K562 (cell line): ENCODE data around the gene KMO. TPM values are rescaled to one million over a fixed set of nuclear protein-coding genes. Genes with fewer than 3 reads are reported as not detected.

Experiments
- EZH2 ChIP-seq: IDR thresholded peaks from 2 replicates; pipeline ENCODE4 v1.6.1; 2012; ENCODE audit warnings: low read depth, mild to moderate bottlenecking, inconsistent platforms, low read length, borderline replicate concordance
- FOXM1 ChIP-seq, 2 experiments: fragments of 450-650 bp in 1 of 2; sonication (generic) in 1 of 2; formaldehyde crosslinking in 1 of 2; IDR thresholded peaks; 2 replicates each; pipeline versions ENCODE4 v1.6.1 to v1.9.0; 2017 to 2022; ENCODE audit warnings: low read depth in 2 of 2, mild to moderate bottlenecking in 2 of 2, missing genetic modification reagents in 1 of 2, moderate library complexity in 1 of 2
- JUND ChIP-seq, 2 experiments: IDR thresholded peaks; 2 replicates in 1 of 2; 3 replicates in 1 of 2; pipeline ENCODE4 v1.6.1; 2011; ENCODE audit warnings: borderline replicate concordance in 2 of 2, low read depth in 2 of 2, low read length in 2 of 2, improper control_type of control experiment in 1 of 2, missing biosample characterization in 1 of 2, missing genetic modification characterization in 1 of 2, missing genetic modification reagents in 1 of 2
- NFE2L1 ChIP-seq: fragments of 450-650 bp; IDR thresholded peaks from 2 replicates; pipeline ENCODE4 v1.6.1; 2016; ENCODE audit warnings: missing genetic modification characterization, low read depth, mild to moderate bottlenecking, missing compliant biosample characterization, moderate library complexity, borderline replicate concordance
- NONO ChIP-seq, 2 experiments: fragments of 200-400 bp in 1 of 2; fragments of 450-650 bp in 1 of 2; formaldehyde crosslinking in 1 of 2; IDR thresholded peaks; 2 replicates each; pipeline ENCODE4 v1.6.1; 2017; ENCODE audit warnings: low read depth in 2 of 2, mild to moderate bottlenecking in 2 of 2, moderate library complexity in 2 of 2, low read length in 1 of 2
- RBM22 ChIP-seq: fragments of 200-400 bp; formaldehyde crosslinking; IDR thresholded peaks from 2 replicates; pipeline ENCODE4 v1.6.1; 2018; ENCODE audit warnings: low read length, low read depth; ENCODE audit not compliant: poor library complexity, severe bottlenecking
- TFE3 ChIP-seq: fragments of 450-650 bp; formaldehyde crosslinking; IDR thresholded peaks from 2 replicates; pipeline ENCODE4 v1.4.0; 2020; ENCODE audit warnings: mild to moderate bottlenecking, mixed read lengths
- ZNF589 ChIP-seq: fragments of 200-800 bp; sonication (Bioruptor generic); IDR thresholded peaks from 2 replicates; pipeline ENCODE4 v1.6.1; 2016; ENCODE audit warnings: low read depth, missing genetic modification characterization, missing compliant biosample characterization
- polyA plus RNA-seq, 8 experiments: library from polyadenylated mRNA; depleted of rRNA in 4 of 8; stranded (reverse) in 5 of 8; unstranded in 3 of 8; fragments of >200 nt; fragmentation: Nextera tagmentation in 2 of 8; fragmentation: Illumina TruSeq in 1 of 8; extraction: Ambion mirVana in 2 of 8; extraction: Trizol in 1 of 8; gene quantifications; 2 replicates each; pipeline versions ENCODE4 v1.2.1 to v1.2.3, GENCODE V29; 2011 to 2014; ENCODE audit warnings: inconsistent platforms in 1 of 8, missing spikeins in 1 of 8
- total RNA-seq, 7 experiments: library from RNA; depleted of rRNA in 6 of 7; stranded (reverse); fragments of >200 nt in 6 of 7; fragmentation: Illumina TruSeq in 2 of 7; extraction: Trizol in 2 of 7; gene quantifications; 2 replicates each; pipeline versions ENCODE4 v1.2.1 to v1.2.3, GENCODE V29; 2011 to 2021; ENCODE audit warnings: low replicate concordance in 1 of 7
- TF ChIP-seq, protein P1 (sequence below): fragments of 250-450 bp; sonication (Bioruptor Pico); IDR thresholded peaks from 2 replicates; pipeline ENCODE4 v1.8.0; 2021; ENCODE audit warnings: borderline replicate concordance, mild to moderate bottlenecking, moderate library complexity; ENCODE audit not compliant: poor library complexity, severe bottlenecking
- TF ChIP-seq, protein P2 (sequence below): sonication (generic); formaldehyde crosslinking; IDR thresholded peaks from 2 replicates; pipeline ENCODE4 v1.8.0; 2022; ENCODE audit warnings: missing genetic modification reagents, mild to moderate bottlenecking, borderline replicate concordance
- TF ChIP-seq, protein P3 (sequence below): fragments of 250-450 bp; sonication (Bioruptor Pico); IDR thresholded peaks from 2 replicates; pipeline ENCODE4 v1.5.0; 2021; ENCODE audit warnings: mild to moderate bottlenecking, borderline replicate concordance
- TF ChIP-seq, protein P4 (sequence below): sonication (generic); formaldehyde crosslinking; IDR thresholded peaks from 2 replicates; pipeline ENCODE4 v1.8.1; 2022; ENCODE audit warnings: missing genetic modification reagents
- TF ChIP-seq, protein P5 (sequence below): sonication (generic); formaldehyde crosslinking; IDR thresholded peaks from 2 replicates; pipeline ENCODE4 v1.8.0; 2022; ENCODE audit warnings: mild to moderate bottlenecking, low read depth, missing genetic modification reagents

KMO gene
- total and polyA plus RNA-seq, 9 of the 15 experiments (the other 6 are each of a cell fraction or from before 2014, with no cell fraction given), result 0.01 to 0.11 (median 0.01) TPM; not detected in 6

DNA sequence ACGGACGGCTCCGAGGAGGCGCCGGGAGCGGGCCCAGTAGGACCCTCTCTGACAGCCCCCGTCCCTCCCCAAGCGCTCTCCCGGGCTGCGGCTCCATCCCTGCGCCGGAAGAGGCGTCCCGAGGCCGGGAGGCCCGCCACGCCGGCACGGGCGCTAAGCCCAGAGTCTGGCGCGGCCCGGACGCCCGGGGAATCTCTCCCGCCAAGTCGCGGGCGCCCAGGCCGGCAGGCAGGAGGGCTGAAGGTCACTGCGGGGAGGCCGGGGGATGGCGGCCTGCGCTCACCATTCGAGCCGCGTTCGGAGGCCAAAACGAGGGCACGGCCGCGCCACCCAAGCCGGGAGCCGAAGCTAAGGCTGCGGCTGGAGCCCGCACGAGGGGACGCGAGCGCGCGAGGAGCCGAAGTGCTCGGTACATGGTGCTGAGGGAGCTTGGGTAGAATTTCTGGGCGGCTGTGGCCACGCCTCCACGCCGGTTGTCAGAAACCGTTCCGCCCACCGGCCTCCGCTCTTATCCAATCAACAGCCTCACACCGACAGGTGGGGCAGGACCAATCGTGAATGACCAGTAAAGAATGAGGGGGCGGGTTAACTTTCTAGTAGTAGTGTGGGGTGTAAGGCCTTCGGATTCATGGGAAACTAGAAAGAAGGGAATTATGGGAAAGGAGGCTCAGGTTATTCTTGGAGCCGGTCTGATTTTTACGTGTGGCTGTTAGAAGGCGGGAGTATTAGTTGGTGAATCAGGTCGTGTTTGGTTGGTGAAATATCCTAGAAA lies 12.7 kb upstream of the KMO start, which contains the start of gene FH (continued):
- TF ChIP-seq FOXM1 (IDR thresholded peaks at IDR 0.05; ENCODE audit: low read depth) (peak; percentile 62; the same call in 1 of the 2 replicates), FOXM1 (CRISPR knock-in tag; IDR thresholded peaks at IDR 0.05; ENCODE audit: low read depth) (no peak), NONO (IDR thresholded peaks at IDR 0.05; ENCODE audit: low read depth in 2 of 2, low read length in 1 of 2) (peak; percentile 71 to 91; a peak in 3 of 4 replicates), ZNF589 (CRISPR knock-in tag) (no peak), TFE3 (CRISPR knock-in tag) (no peak; the same call in 1 of the 2 replicates), EZH2 (no peak), RBM22 (peak; percentile 49), JUND (IDR thresholded peaks at IDR 0.05; ENCODE audit: borderline replicate concordance, low read depth, low read length) (peak; percentile 28; the same call in 1 of the 2 replicates), JUND (tag; IDR thresholded peaks at IDR 0.05; ENCODE audit: borderline replicate concordance, low read depth, low read length) (no peak), NFE2L1 (tag) (no peak)
- TF ChIP-seq, protein P1, sequence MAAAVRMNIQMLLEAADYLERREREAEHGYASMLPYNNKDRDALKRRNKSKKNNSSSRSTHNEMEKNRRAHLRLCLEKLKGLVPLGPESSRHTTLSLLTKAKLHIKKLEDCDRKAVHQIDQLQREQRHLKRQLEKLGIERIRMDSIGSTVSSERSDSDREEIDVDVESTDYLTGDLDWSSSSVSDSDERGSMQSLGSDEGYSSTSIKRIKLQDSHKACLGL, result peak; percentile 3
- TF ChIP-seq, protein P2, sequence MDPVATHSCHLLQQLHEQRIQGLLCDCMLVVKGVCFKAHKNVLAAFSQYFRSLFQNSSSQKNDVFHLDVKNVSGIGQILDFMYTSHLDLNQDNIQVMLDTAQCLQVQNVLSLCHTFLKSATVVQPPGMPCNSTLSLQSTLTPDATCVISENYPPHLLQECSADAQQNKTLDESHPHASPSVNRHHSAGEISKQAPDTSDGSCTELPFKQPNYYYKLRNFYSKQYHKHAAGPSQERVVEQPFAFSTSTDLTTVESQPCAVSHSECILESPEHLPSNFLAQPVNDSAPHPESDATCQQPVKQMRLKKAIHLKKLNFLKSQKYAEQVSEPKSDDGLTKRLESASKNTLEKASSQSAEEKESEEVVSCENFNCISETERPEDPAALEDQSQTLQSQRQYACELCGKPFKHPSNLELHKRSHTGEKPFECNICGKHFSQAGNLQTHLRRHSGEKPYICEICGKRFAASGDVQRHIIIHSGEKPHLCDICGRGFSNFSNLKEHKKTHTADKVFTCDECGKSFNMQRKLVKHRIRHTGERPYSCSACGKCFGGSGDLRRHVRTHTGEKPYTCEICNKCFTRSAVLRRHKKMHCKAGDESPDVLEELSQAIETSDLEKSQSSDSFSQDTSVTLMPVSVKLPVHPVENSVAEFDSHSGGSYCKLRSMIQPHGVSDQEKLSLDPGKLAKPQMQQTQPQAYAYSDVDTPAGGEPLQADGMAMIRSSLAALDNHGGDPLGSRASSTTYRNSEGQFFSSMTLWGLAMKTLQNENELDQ (CRISPR knock-in tag), result no peak
- TF ChIP-seq, protein P3, sequence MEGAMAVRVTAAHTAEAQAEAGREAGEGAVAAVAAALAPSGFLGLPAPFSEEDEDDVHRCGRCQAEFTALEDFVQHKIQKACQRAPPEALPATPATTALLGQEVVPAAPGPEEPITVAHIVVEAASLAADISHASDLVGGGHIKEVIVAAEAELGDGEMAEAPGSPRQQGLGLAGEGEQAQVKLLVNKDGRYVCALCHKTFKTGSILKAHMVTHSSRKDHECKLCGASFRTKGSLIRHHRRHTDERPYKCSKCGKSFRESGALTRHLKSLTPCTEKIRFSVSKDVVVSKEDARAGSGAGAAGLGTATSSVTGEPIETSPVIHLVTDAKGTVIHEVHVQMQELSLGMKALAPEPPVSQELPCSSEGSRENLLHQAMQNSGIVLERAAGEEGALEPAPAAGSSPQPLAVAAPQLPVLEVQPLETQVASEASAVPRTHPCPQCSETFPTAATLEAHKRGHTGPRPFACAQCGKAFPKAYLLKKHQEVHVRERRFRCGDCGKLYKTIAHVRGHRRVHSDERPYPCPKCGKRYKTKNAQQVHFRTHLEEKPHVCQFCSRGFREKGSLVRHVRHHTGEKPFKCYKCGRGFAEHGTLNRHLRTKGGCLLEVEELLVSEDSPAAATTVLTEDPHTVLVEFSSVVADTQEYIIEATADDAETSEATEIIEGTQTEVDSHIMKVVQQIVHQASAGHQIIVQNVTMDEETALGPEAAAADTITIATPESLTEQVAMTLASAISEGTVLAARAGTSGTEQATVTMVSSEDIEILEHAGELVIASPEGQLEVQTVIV (CRISPR knock-in tag), result no peak
- TF ChIP-seq, protein P4, sequence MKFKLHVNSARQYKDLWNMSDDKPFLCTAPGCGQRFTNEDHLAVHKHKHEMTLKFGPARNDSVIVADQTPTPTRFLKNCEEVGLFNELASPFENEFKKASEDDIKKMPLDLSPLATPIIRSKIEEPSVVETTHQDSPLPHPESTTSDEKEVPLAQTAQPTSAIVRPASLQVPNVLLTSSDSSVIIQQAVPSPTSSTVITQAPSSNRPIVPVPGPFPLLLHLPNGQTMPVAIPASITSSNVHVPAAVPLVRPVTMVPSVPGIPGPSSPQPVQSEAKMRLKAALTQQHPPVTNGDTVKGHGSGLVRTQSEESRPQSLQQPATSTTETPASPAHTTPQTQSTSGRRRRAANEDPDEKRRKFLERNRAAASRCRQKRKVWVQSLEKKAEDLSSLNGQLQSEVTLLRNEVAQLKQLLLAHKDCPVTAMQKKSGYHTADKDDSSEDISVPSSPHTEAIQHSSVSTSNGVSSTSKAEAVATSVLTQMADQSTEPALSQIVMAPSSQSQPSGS (CRISPR knock-in tag), result 0 out of 2 replicates have a peak, but pooled peaks have one; percentile 46
- TF ChIP-seq, protein P5, sequence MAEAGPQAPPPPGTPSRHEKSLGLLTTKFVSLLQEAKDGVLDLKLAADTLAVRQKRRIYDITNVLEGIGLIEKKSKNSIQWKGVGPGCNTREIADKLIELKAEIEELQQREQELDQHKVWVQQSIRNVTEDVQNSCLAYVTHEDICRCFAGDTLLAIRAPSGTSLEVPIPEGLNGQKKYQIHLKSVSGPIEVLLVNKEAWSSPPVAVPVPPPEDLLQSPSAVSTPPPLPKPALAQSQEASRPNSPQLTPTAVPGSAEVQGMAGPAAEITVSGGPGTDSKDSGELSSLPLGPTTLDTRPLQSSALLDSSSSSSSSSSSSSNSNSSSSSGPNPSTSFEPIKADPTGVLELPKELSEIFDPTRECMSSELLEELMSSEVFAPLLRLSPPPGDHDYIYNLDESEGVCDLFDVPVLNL (CRISPR knock-in tag), result 0 out of 2 replicates have a peak, but pooled peaks have one; percentile 18
